ENCODE results near the gene BCL7C. TPM values are rescaled to one million over a fixed set of nuclear protein-coding genes. Genes with fewer than 3 reads are reported as not detected.

The BCL7C gene
- total RNA-seq, 1 experiment from 2014 or later, result 44.9 TPM

DNA sequence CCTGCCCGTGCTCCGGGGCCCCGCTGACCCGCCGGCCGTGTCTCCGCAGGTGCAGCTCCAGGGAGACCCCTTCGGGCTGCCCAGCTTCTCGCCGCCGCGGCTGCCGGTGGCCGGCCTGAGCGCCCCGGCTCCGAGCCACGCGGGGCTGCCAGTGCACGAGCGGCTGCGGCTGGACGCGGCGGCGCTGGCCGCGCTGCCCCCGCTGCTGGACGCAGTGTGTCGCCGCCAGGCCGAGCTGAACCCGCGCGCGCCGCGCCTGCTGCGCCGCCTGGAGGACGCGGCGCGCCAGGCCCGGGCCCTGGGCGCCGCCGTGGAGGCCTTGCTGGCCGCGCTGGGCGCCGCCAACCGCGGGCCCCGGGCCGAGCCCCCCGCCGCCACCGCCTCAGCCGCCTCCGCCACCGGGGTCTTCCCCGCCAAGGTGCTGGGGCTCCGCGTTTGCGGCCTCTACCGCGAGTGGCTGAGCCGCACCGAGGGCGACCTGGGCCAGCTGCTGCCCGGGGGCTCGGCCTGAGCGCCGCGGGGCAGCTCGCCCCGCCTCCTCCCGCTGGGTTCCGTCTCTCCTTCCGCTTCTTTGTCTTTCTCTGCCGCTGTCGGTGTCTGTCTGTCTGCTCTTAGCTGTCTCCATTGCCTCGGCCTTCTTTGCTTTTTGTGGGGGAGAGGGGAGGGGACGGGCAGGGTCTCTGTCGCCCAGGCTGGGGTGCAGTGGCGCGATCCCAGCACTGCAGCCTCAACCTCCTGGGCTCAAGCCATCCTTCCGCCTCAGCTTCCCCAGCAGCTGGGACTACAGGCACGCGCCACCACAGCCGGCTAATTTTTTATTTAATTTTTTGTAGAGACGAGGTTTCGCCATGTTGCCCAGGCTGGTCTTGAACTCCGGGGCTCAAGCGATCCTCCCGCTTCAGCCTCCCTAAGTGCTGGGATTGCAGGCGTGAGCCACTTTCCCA, 8.4 kb upstream of the BCL7C start:
- H3K9me3 ChIP-seq (ENCODE audit: control insufficient read depth in 1 of 2, insufficient read depth in 1 of 2, low read depth in 1 of 2, low read length in 2 of 2), result no peaks in the 10 kb centered on the region
- ATAC-seq (peak; percentile 88), DNase-seq (ENCODE audit: low read depth, low spot score) (no peak)
- intact Hi-C loops (cut with micrococcal nuclease), result loop anchor here (5.0 kb wide), 1 partner anchor 60 kb away; no protein-coding TSS in a partner anchor
- no peaks in the 10 kb centered on the region for H3K36me3 ChIP-seq (ENCODE audit: control insufficient read depth in 1 of 2, insufficient read depth in 2 of 2, low read length in 2 of 2)
- TF ChIP-seq TCF7L2 (IDR thresholded peaks at IDR 0.05; ENCODE audit: borderline replicate concordance, extremely low read depth, insufficient read depth, insufficient read length) (peak; percentile 26), CTCF (IDR thresholded peaks at IDR 0.05 in 2 of 3, conservative IDR thresholded peaks at IDR 0.05 in 1 of 3; ENCODE audit: borderline replicate concordance in 1 of 3, insufficient read depth in 1 of 3, low read depth in 2 of 3, low read length in 2 of 3) (0 out of 6 replicates have a peak, but pooled peaks of 1 of the 3 experiments have one; percentile 1), POLR2AphosphoS5 (IDR thresholded peaks at IDR 0.05; ENCODE audit: low read depth, low read length) (peak; percentile 75), ZFX (IDR thresholded peaks at IDR 0.05) (peak; percentile 97), EZH2 (IDR thresholded peaks at IDR 0.05) (no peak)
- H3K9ac ChIP-seq (ENCODE audit: low read length), result peak overlapping the region; percentile 66
- H3K4me2 ChIP-seq (ENCODE audit: low read length), result peak overlapping the region; percentile 93
- H3K9me2 ChIP-seq (ENCODE audit: insufficient read depth), result no peaks in the 10 kb centered on the region
- no TSS peak for BruUV-seq (replicated peaks)
- H3K27me3 ChIP-seq (ENCODE audit: insufficient read depth, low read length), result no peaks in the 10 kb centered on the region
- ChIA-PET CTCF (interaction anchor here (1.0 to 2.5 kb wide), 5 partner anchors 20 to 155 kb away, joined by 3 to 13 read pairs (median 4); partner anchors contain the start of gene PHKG2), POLR2A (interaction anchor here (1.2 kb wide), 1 partner anchor 154 kb away, joined by 4 read pairs; the partner anchor contains the start of gene PHKG2), RAD21 (ENCODE audit: low non-redundant PET in 1 of 2, low total read pairs in 2 of 2, uncharacterized antibody in 2 of 2, unreplicated experiment in 2 of 2) (interaction anchor here in 1 of 2 experiments (2.1 kb wide), 1 partner anchor 57 kb away, joined by 5 read pairs; no protein-coding TSS in a partner anchor)
- peaks cover 16 to 37% of the 10 kb centered on the region in 2 experiments; a peak in 3 of 4 replicates for H3K4me1 ChIP-seq (ENCODE audit: control insufficient read depth in 1 of 2, insufficient read depth in 2 of 2, low read length in 2 of 2)
- H3K4me3 ChIP-seq (replicated peaks in 1 of 2; ENCODE audit: low read depth in 1 of 2, low read length in 2 of 2), result peak overlapping the region; percentile 37 to 60
- no peaks in the 10 kb centered on the region for H4K20me1 ChIP-seq (ENCODE audit: insufficient read depth)
- H2AFZ ChIP-seq (ENCODE audit: low read depth, low read length, poor library complexity, severe bottlenecking), result peak overlapping the region; percentile 74
- H3K79me2 ChIP-seq (ENCODE audit: insufficient read depth, low read length), result no peaks in the 10 kb centered on the region
- peak overlapping the region; percentile 89 for H3K27ac ChIP-seq (ENCODE audit: low read depth, low read length)

All from HCT116 (cell line).